Measurements from ENCODE around the gene KEL. TPM values are rescaled to one million over a fixed set of nuclear protein-coding genes. Genes with fewer than 3 reads are reported as not detected.

KEL gene
- total RNA-seq, 2 donors from 2014 or later = 0.09 to 61.5 TPM

GRCh38 chr7:142914121-142914520 lies 48.0 kb downstream of the KEL start:
- Histone ChIP-seq H3K9me3 (no peaks in the 10 kb centered on the region), H3K27me3 (replicated peaks; ENCODE audit: insufficient read depth) (no peaks in the 10 kb centered on the region), H3K36me3 (no peaks in the 10 kb centered on the region), H3K4me3 (no peak overlapping the region), H3K4me1 (replicated peaks) (peaks cover 2% of the 10 kb centered on the region), H3K27ac (peak overlapping the region; percentile 50 to 62)
- peak; percentile 33 for DNase-seq (ENCODE audit: low spot score)
- WGBS = 23% methylated on average over 1 of the region's 1 CpG
- peak; percentile 51 for TF ChIP-seq POLR2AphosphoS5 (IDR thresholded peaks at IDR 0.05)
- no peak for TF ChIP-seq POLR2A (IDR thresholded peaks at IDR 0.05)
- intact Hi-C loops (cut with DNase I) = no loop called here

GRCh38 chr7:142913566-142913965 lies 48.6 kb downstream of the KEL start:
- H3K4me3 ChIP-seq = no peak overlapping the region
- peak overlapping the region; percentile 50 to 62 for H3K27ac ChIP-seq
- H3K27me3 ChIP-seq (replicated peaks; ENCODE audit: insufficient read depth) = no peaks in the 10 kb centered on the region
- 91% methylated on average over 2 of the region's 2 CpGs for WGBS
- no peaks in the 10 kb centered on the region for H3K9me3 ChIP-seq
- H3K36me3 ChIP-seq = no peaks in the 10 kb centered on the region
- TF ChIP-seq POLR2A (IDR thresholded peaks at IDR 0.05) (no peak), CTCF (IDR thresholded peaks at IDR 0.05) (no peak), POLR2AphosphoS5 (IDR thresholded peaks at IDR 0.05) (no peak)
- intact Hi-C loops (cut with DNase I) = no loop called here
- H3K4me1 ChIP-seq (replicated peaks) = peaks cover 2% of the 10 kb centered on the region
- no peak for DNase-seq (ENCODE audit: low spot score)

GRCh38 chr7:142913051-142913450 lies 49.1 kb downstream of the KEL start:
- intact Hi-C loops (cut with DNase I) = no loop called here
- H3K4me3 ChIP-seq = no peak overlapping the region
- WGBS = 48% methylated on average over 3 of the region's 3 CpGs
- peaks cover 2% of the 10 kb centered on the region for H3K4me1 ChIP-seq (replicated peaks)
- H3K9me3 ChIP-seq = no peaks in the 10 kb centered on the region
- peak overlapping the region in 1 of 2 donors; percentile 62 for H3K27ac ChIP-seq
- no peaks in the 10 kb centered on the region for H3K27me3 ChIP-seq (replicated peaks; ENCODE audit: insufficient read depth)
- TF ChIP-seq POLR2A (IDR thresholded peaks at IDR 0.05) = no peak
- TF ChIP-seq POLR2AphosphoS5 (IDR thresholded peaks at IDR 0.05) = no peak
- no peak for TF ChIP-seq CTCF (IDR thresholded peaks at IDR 0.05)
- DNase-seq (ENCODE audit: low spot score) = no peak
- H3K36me3 ChIP-seq = no peaks in the 10 kb centered on the region

GRCh38 chr7:142910481-142910880 lies 51.7 kb downstream of the KEL start:
- no peaks in the 10 kb centered on the region for H3K27me3 ChIP-seq (replicated peaks; ENCODE audit: insufficient read depth)
- 79% methylated on average over 2 of the region's 2 CpGs for WGBS
- H3K4me3 ChIP-seq = no peak overlapping the region
- intact Hi-C loops (cut with DNase I) = no loop called here
- DNase-seq (ENCODE audit: low spot score) = no peak
- peaks cover 2% of the 10 kb centered on the region for H3K4me1 ChIP-seq (replicated peaks)
- H3K27ac ChIP-seq = no peak overlapping the region
- TF ChIP-seq POLR2A (IDR thresholded peaks at IDR 0.05) (no peak), CTCF (IDR thresholded peaks at IDR 0.05) (no peak), POLR2AphosphoS5 (IDR thresholded peaks at IDR 0.05) (no peak)
- no peaks in the 10 kb centered on the region for H3K36me3 ChIP-seq
- no peaks in the 10 kb centered on the region for H3K9me3 ChIP-seq

- H3K27ac ChIP-seq = no peak overlapping the region
- DNase-seq (ENCODE audit: low spot score) = no peak
- TF ChIP-seq POLR2AphosphoS5 (IDR thresholded peaks at IDR 0.05) = no peak
- TF ChIP-seq POLR2A (IDR thresholded peaks at IDR 0.05) = no peak
- no peak for TF ChIP-seq CTCF (IDR thresholded peaks at IDR 0.05)
- H3K4me1 ChIP-seq (replicated peaks) = peaks cover 2% of the 10 kb centered on the region
- intact Hi-C loops (cut with DNase I) = no loop called here
- H3K36me3 ChIP-seq = no peaks in the 10 kb centered on the region
- H3K4me3 ChIP-seq = no peak overlapping the region
- no peaks in the 10 kb centered on the region for H3K27me3 ChIP-seq (replicated peaks; ENCODE audit: insufficient read depth)
- 41% methylated on average over 2 of the region's 2 CpGs for WGBS
- H3K9me3 ChIP-seq = no peaks in the 10 kb centered on the region
These were observed 52.1 kb downstream of the KEL start for GRCh38 chr7:142910031-142910433.
